Lower leg skin (tissue), 4 donors: ENCODE results near the gene RGP1. TPM values are rescaled to one million over a fixed set of nuclear protein-coding genes. Genes with fewer than 3 reads are reported as not detected.

Experiments used
- DNase-seq, 2 donors: peaks; one replicate each; pipeline ENCODE4 v3.0.0-alpha.2; 2019; ENCODE audit warnings: low spot score in 2 of 2
- H3K4me3 ChIP-seq: fragments of 200-600 bp; sonication (generic); 2 replicates; pipeline ENCODE4 v1.5.1; 2017; ENCODE audit warnings: mild to moderate bottlenecking, low read depth; ENCODE audit not compliant: poor library complexity, severe bottlenecking
- CTCF ChIP-seq, 3 donors: fragments of 450-650 bp; IDR thresholded peaks; one replicate each; pipeline ENCODE4 v1.5.1; 2016; ENCODE audit warnings: antibody characterized with exemption in 3 of 3, mild to moderate bottlenecking in 3 of 3, moderate library complexity in 2 of 3
- POLR2A ChIP-seq, 2 donors: fragments of 450-650 bp; IDR thresholded peaks; one replicate each; pipeline ENCODE4 v1.6.1; 2016 to 2017; ENCODE audit warnings: antibody characterized with exemption in 2 of 2, mild to moderate bottlenecking in 1 of 2, moderate library complexity in 1 of 2
- WGBS, 2 donors: methylation state at CpG; one replicate each; pipeline ENCODE4 v1.1.5; 2018; 5-methylcytosine and 5-hydroxymethylcytosine counted together
- intact Hi-C: fragments of 100-400 bp; cut with DNase I; formaldehyde crosslinking; loops from one replicate; pipeline ENCODE4 v1.15.0; 2023; ENCODE audit warnings: low total_unique reads
- total RNA-seq, 4 donors: library from RNA; depleted of rRNA; stranded (reverse); fragments of >200 nt; gene quantifications; one replicate each; pipeline ENCODE4 v1.1.0, GENCODE V29; 2016

Gene RGP1
- total RNA-seq, 4 donors from 2014 or later = 17.1 to 26.4 (median 22.1) TPM

GRCh38 chr9:35759795-35760194, 10.7 kb downstream of the RGP1 start:
- 95% methylated on average over 4 of the region's 4 CpGs for WGBS, 2 donors
- TF ChIP-seq CTCF (IDR thresholded peaks at IDR 0.05) (no peak), POLR2A (IDR thresholded peaks at IDR 0.05) (no peak)
- H3K4me3 ChIP-seq = no peak overlapping the region
- intact Hi-C loops = no loop called here
- no peak for DNase-seq

GRCh38 chr9:35760651-35761050, 11.6 kb downstream of the RGP1 start:
- no peak for DNase-seq
- WGBS, 2 donors = 79 to 91% methylated on average over 2 of the region's 2 CpGs
- TF ChIP-seq POLR2A (IDR thresholded peaks at IDR 0.05) (no peak), CTCF (IDR thresholded peaks at IDR 0.05) (no peak)

DNA sequence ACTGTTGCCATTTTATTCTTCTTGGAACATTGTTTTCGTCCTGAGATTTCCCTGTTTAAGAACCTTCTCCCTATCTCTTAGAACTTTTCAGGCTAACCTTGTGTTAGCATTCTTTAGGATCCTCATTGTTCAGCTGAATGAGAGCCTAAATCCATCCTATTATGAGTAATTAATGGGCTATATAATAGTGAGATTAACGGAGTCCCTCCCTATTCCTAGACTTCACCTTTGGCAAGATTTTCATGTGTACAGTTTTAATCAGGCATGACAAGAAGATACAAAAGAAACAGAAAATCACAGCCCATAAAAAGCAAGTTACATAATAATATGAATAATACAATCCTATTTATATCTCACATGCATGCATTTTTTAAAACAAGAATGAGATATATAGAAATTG, 14.1 kb downstream of the RGP1 start:
- no peak overlapping the region for H3K4me3 ChIP-seq
- TF ChIP-seq CTCF (IDR thresholded peaks at IDR 0.05) = no peak
- TF ChIP-seq POLR2A (IDR thresholded peaks at IDR 0.05) = no peak
- WGBS, 2 donors = 71% methylated on average over 2 of the region's 2 CpGs
- intact Hi-C loops = no loop called here
- no peak for DNase-seq

More at GRCh38 chr9:35760651-35761050, 11.6 kb downstream of the RGP1 start:
- intact Hi-C loops = no loop called here
- H3K4me3 ChIP-seq = no peak overlapping the region

- H3K4me3 ChIP-seq = no peak overlapping the region
- WGBS, 2 donors = 97 to 100% methylated on average over 1 of the region's 1 CpG
- no peak for TF ChIP-seq POLR2A (IDR thresholded peaks at IDR 0.05)
- intact Hi-C loops = no loop called here
- DNase-seq = no peak
Measured at GRCh38 chr9:35763803-35764202, 14.7 kb downstream of the RGP1 start.

DNA sequence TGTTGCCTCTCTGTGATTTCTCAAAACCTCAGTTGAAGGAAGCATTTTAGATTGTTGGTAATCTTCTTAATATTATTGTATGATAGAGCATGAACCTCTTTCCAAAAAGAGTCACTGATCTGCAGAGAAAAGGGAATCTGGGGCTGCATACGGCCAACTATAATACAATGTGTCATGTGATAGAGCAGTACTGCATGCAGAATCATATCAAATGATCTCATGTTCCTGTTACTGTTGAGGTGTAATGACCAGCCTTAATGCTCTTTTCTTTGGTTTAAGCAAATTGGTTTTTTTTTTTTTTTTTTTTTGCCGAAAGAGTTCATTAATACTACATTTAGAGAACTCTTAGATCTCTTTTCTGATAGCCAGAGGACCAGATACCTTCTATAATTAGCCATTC, 17.9 kb downstream of the RGP1 start:
- 79 to 89% methylated on average over 2 of the region's 2 CpGs for WGBS, 2 donors
- TF ChIP-seq CTCF (IDR thresholded peaks at IDR 0.05) (no peak), POLR2A (IDR thresholded peaks at IDR 0.05) (no peak)
- intact Hi-C loops = no loop called here
- DNase-seq = no peak
- H3K4me3 ChIP-seq = no peak overlapping the region

DNA sequence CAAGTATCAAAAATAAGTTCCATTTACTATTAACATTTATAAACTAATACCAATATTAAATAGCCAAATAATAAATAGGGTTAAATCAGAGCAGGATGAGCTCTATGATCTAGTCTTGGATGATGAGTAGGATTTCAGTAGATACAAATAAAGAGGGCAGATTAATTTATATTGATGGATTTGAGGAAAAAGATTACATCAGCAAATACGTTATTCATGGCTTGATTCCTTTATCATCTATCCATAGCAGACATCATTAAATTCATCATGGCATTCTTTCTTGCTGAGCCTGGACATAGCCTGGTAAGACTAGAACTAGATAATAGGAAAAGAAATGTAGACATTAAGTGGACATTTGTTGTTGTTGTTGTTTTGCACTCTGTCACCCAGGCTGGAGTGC, 18.4 kb downstream of the RGP1 start:
- intact Hi-C loops = no loop called here
- 84% methylated on average over 1 of the region's 1 CpG for WGBS, 2 donors

More for the DNA sequence above, 18.4 kb downstream of the RGP1 start:
- TF ChIP-seq POLR2A (IDR thresholded peaks at IDR 0.05) (no peak), CTCF (IDR thresholded peaks at IDR 0.05) (no peak)
- DNase-seq = no peak
- no peak overlapping the region for H3K4me3 ChIP-seq
